CD4-positive, alpha-beta T cell treated with Interferon gamma for 1 hour (primary cell): ENCODE measurements around the gene COPZ1.
"Not testable (repeated sequence)": the region's sequence is repeated elsewhere in the genome, so short reads cannot be mapped to it uniquely, and the experiment has no call there.

Source experiments
- DNase-seq: peaks from one replicate; pipeline ENCODE4 v3.0.0-alpha.2; 2020

Gene COPZ1, protein sequence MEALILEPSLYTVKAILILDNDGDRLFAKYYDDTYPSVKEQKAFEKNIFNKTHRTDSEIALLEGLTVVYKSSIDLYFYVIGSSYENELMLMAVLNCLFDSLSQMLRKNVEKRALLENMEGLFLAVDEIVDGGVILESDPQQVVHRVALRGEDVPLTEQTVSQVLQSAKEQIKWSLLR

DNA sequence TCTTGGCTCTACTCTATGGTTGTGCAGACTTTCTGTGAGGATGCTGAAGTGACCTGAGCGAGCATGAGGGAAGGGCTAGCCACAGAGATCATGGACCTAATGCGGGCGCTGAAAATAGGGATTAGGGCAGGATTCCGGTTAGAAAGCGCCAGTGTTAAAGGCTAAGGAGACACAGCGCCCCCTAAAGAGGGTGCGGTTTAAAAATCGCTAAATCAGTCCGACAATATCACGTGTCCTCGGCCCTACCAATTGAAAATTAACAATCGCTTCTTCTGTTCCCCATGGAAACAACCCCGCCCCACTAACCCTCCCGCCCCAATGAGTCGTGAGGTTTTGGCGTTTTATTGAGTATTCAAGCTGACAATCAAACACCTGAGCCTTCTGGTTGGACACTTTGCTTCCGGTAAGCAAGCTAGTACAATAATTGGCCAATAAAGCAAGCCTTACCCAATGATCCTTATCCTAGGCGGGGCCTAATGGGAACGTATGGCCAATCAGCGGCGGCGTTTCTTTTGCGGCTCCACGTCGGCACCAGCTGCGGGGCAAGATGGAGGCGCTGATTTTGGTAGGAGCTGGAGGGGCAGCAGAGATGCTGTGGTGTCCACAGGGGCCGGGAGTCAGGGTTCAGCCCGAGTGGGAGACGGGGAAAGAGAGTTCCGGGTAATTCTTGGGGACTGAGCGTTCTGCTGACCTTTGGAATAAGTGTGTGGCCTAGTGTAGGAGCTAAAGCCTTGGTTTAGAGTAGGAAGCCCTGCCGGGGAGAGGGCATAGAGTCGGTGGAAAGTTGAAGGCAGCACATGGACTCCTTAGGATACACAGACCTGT lies at the start of gene COPZ1:
Gene COPZ1, plus strand, starts transcription at position 515 of the 825 bp plus-strand sequence. Its CDS starts 33 bp downstream, at position 548.
- peak; percentile 97 for DNase-seq

DNA sequence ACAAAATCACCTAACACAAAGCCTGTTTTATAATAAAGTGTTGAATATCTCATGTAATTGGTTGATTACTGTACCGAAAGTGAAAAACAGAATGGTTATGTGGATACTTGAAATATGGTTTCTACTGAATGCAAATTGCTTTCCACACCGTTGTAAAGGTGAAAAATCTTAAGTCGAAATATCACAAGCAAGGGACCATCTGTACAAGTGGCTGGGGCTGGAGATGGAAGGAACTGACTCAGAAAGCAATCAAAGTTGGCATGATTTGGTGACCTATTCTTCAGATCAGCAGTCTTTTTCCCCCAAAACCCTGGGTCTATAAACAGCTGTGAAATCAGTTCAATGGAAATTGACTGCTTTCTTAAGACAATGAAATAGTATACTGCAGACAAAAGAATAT lies 48.6 kb upstream of the COPZ1 start:
- no peak for DNase-seq

DNA sequence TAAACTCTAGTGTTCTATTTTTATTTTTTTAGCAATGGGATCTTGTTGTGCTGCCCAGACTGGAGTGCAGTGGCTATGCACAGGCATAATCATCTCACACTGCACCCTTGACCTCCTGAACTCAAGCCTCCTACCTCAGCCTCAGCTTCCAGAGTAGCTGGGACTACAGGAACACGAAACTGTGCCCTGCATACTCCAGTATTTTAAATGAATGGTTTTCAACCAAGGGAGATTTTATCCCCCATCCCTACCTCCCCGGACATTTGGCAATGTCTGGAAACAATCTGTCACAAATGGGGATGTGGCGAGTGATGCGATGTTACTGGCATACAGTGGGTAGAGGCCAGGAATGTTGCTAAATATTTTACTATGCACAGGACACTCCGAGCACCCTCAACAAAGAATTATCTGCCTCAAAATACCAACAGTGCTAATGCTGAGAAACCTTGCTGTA lies 47.1 kb upstream of the COPZ1 start:
- no peak for DNase-seq

DNA sequence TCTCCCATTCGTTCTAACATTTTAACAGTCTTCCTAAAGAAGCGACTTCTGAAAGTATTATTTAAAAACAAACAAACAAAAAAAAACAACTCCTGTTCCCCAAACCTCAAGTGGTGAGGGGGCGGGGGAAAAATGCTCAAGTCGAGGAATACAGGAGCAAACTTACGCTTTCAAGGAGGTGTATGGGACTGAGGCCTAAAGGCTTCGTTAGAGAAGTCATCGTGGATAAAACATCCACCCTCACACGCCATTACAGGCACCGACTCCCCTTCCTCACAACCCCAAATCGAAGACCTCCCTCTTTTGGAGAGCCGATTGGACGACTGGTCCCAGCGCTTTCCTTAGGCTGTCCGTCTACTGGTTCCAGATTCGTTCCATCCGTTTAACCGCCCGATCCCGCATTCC lies 45.7 kb upstream of the COPZ1 start:
- DNase-seq, result no peak

DNA sequence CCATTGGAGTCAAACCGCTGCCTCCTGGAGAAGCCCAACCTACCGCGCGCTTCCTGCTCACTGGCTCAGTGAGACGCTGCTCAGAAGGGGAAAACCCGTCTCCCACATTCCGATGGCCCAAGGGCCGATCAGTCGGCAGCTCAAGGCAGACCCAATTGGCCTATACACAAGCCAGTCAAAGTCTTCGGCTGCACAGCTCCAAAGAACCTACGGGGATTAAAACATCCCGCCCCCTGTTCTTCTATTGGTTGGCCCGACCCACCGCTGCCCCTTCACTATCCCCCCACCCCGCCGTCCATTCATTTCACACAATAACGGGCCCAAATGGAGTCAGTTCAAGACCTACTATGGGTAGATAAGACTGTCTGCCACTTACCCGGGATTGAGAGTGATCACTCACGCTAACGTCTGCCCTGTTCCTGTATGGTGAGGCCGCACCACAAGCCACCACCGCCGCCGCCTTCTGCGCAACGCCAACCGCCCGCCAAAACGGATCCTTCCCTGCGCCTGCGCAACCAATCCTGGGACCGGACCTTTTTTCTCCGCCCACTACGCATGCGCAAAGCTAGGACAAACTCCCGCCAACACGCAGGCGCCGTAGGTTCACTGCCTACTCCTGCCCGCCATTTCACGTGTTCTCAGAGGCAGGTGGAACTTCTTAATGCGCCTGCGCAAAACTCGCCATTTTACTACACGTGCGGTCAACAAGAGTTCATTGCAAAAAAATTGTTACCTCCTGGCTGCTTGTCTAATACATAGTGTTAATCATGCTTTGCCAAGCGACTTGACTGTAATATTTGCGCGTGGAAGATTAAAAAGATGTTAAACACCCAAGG lies 45.1 kb upstream of the COPZ1 start, which contains the start of gene CBX5:
Gene CBX5, minus strand, starts transcription at position 491 of the 836 bp plus-strand sequence. CDS start 22,472 bp downstream, outside the sequence.
- DNase-seq, result peak; percentile 99

DNA sequence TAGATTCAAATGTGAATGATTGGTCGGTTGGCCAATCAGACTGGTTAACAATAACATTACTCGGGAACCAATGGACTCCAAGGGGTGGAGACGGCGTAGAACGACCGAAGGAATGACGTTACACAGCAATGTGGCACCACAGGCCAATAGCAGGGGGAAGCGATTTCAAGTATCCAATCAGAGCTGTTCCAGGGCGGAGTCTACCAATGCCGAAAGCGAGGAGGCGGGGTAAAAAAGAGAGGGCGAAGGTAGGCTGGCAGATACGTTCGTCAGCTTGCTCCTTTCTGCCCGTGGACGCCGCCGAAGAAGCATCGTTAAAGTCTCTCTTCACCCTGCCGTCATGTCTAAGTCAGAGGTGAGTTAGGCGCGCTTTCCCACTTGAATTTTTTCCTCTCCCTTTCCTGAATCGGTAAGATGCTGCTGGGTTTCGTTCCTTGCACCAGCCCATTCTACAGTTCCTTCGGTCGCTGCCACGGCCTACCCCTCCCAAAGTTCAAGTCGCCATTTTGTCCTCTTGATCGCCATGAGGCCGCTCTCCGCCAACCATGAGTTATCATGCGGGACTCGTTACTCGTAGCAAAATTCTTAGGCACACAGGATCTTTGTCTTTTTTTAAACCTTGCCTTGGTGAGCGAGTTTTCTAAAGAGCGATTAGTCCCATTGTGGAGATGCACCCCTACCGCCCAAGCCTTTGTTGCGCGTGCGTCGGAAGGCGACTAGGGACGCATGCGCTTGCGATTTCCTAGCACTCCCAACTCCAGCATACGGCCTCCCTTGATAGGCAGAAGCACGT lies 44.3 kb upstream of the COPZ1 start, which contains the start of gene HNRNPA1:
Gene HNRNPA1, plus strand, starts transcription at position 259 of the 793 bp plus-strand sequence. Its CDS starts 82 bp downstream, at position 341.
- peak; percentile 99 for DNase-seq

DNA sequence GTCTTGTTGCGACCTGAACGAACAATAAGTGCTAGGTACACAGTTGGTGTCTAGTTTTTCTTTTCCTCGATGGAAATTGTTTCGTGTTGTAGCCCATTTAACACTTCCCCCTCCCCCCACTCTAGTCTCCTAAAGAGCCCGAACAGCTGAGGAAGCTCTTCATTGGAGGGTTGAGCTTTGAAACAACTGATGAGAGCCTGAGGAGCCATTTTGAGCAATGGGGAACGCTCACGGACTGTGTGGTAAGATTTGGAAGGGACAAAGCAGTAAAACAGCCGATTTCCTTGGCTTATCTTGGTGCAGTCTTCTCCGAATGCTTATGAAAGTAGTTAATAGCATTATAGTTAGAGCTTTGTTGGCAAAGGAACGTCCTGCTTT lies 43.7 kb upstream of the COPZ1 start:
- not testable (repeated sequence) for DNase-seq

DNA sequence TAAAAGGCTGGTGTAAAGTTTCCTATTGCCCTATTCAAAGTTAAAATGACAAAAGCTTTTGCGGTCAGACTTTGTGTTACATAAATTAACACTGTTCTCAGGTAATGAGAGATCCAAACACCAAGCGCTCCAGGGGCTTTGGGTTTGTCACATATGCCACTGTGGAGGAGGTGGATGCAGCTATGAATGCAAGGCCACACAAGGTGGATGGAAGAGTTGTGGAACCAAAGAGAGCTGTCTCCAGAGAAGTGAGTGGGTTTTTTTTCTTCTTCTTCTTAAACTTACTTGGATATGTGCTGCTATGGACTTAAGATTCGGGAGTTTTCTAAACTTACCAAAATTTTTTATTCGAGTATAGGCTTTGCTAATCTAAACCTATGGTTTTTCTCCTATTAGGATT lies 43.2 kb upstream of the COPZ1 start:
- DNase-seq, result not testable (repeated sequence)

DNA sequence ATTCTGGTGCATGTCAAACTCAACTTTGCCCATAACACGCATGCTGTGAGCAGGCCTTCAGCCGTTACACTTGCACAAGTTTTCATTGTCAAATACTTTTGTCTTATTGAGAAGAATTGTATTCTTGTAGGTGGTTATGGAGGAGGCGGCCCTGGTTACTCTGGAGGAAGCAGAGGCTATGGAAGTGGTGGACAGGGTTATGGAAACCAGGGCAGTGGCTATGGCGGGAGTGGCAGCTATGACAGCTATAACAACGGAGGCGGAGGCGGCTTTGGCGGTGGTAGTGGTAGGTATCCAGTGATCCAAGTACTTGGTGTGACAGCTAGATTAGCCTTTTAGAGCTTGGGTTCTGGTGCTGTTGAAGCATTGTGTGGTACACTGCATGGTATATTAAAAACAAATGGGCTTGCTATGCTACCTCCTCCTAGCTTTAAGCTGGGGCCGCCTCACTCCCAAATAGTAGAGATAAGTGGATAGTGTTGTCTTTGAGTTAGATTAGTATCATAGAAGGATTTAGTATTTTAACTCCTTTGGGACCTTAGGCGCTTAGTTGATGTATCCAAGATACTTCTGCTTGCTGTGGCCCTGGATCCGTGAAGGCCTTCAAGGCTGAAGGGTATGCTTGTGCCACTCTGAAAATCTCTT lies 41.9 kb upstream of the COPZ1 start:
- DNase-seq, result no peak

DNA sequence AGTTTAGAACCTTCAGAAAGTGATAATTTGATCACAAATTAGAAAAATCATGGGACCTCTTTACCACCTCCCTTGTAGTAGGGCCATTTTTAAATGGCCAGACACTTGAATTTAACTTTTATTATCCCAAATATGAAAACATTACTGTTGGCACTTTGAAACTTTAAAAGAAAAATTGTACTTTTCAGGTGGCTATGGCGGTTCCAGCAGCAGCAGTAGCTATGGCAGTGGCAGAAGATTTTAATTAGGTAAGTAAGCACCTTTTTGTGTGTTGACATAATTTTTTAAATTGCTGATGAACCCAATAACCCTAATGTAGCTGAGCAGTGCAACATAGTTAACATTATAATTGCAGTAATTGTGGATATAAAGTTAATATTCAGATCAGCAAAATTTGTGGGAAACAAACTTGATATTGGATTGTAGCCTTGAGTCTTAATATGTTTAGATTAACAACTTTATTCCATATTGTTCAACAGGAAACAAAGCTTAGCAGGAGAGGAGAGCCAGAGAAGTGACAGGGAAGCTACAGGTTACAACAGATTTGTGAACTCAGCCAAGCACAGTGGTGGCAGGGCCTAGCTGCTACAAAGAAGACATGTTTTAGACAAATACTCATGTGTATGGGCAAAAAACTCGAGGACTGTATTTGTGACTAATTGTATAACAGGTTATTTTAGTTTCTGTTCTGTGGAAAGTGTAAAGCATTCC lies 40.7 kb upstream of the COPZ1 start:
- not testable (repeated sequence) for DNase-seq

DNA sequence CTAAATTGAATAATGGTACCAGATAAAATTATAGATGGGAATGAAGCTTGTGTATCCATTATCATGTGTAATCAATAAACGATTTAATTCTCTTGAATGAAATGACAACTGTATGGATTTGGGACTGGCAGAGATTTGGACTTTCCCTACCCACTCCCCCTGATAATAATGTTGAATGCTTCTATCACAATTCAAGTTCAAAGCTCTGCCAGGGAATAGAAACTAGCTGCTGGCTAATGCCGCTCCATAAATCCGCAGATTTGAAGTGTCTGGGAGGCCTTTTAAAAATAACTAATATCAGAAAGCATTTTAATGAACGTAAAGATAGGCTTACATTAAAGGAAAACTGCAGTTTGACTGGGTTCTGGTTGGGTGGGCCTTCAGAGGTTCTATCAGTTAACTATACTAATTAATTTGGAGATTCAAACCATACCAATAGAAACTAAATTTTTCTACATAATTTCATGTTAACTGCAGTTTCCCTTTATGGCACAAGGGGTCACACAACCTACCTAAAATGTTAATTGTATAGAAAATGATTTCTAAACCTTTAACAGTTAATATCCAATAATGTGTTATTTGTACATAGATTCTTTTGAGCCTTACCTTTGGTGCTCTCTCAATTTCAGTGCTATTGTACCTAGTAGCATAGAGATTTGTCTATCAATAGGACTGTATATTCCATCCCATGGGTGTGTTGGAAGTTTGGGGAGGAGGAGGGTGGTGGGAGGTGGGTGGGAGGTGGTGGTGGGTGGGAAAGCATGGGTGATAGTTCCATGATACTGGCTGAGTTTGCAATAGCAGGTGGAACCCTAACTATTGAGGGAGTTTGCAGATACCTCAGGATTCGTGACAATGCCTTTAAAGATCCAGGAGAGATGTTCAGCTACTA lies 39.5 kb upstream of the COPZ1 start:
- no peak for DNase-seq

DNA sequence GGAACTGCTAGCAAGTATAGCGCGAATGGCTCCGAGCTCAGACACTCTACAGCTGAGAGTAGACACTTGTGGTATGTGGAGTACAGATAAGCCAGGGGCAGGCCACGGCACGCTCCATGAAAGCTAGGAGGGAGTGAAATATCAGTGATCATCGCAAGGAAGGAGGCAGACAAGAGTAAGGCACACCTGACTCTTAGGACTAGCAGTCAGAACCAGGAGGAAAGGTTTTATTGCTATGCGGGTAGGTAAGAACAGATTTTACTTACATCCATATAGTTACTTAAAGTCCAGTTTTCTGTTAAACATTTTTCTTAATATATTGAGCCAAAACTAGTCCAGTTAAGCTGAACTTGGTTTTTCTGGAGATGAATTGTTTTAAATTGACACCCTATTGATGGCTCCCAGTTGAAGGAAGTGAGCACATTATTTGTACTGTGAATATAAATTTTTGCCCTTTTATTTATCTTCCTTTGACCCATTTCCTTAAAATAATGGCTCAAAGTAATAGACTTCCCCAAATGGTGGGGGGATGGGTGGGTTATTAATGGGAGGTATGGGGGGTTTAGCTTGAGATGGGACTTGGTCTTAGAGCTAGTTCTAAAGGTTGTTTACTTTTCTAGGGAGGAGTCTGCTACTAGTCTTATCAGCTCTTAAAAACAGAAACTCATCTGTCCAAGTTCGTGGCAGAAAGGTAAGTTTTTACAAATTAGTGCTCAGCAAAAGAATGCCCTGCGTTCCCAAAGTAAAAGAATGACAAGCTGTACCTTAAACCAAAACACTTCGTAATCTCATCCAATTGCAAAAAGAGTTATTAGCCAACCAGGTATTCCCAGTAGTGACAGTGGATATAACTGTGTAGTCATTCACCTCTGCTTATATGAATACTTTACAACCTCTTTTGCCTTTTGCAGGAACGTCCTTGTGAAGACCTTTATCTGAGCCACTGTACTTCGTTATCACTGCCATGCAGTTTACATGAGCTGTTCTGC lies 38.6 kb upstream of the COPZ1 start:
- DNase-seq, result no peak

DNA sequence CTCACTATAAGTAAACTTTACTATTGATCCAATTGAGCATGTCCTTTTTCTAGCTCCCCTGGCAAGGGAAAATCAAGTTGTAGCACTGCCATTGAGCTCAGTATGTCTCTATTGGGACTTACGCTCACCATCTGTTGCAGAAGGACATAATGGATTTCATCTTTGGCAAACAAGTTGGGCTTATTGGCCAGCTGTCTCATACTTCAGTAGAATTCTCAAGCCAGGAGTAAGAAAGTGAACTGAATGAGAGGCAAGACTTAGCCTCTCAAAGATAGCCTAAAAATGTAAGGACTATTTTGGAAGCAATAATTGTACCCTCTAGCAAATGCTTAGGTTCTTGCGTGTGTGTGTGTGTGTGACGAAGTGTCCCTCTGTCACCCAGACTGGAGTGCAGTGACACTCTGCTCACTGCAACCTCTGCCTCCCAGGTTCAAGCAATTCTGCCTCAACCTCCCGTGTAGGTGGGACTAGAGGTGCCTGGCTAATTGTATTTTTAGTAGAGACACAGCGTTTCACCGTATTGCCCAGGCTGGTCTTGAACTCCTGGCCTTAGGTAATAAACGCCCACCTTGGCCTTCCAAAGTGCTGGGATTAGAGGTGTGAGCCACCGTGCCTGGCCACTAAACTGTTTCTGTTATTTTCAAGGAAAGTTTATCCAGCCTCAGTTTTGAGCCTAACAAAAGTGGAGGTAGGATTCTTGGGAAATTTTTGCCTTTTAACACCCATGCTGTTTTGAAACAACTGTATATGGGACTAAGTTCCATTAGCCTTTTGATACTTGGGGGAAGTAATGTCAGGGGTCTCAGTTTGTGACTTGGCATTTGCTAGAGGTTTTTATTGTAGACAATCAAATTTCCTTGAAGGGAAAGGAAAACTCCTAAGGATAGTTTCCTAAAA lies 37.4 kb upstream of the COPZ1 start:
- DNase-seq, result no peak

DNA sequence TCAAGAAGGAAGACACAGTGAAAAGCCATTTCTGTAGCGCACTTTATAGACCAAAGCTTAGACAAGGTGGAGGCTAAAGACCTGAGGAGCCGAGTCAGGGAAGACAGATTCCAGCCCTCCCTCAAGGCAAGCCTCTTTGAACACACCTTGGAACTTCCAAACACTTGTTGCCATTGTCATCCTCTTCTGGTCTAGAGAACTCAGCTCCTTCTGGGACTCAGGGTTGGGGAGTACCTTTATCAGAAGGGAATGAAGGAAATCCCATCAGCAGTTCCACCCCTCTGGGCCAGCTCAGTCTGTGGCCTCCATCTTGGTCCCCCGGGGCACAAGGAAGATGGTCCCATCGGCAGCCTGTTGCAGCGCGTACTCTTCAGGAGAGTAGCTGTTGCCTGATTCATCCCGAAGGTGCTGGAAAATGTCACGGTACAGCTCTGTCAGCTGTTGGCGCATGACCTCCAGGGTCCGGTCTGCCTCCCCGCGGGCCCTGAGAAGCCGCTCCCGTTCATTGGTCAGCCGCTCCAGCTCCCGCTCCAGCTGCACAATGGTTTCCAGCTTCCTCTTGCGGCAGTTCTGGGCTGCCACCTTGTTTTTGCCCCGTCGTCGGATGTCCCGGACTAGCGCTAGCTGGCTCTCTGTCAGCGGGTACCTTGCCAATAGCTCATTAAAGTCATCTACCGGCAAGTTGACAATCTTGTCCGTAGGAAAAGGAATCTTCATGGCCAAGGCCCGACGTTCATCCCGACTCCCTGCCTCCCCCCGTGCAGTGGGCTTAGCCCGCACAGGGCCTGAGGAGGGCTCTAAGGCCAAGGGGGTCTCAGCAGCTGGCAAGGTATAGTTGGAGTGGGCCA lies 32.6 kb upstream of the COPZ1 start:
- no peak for DNase-seq

DNA sequence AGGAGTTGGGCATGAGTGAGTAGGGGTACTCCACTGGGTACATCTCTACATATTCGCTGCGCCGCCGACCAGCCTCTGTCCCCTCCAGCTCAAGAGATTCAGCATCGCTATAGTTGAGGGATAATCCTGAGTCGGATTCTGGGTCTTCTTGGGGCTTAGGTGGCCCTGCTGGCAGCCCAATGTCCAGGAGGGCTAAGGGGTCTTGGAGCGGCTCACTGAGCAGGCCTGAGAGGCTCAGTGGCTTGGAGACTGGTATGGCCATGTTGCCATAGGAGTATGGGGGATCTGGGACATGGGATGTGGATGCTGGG lies 32.0 kb upstream of the COPZ1 start:
- DNase-seq, result no peak

DNA sequence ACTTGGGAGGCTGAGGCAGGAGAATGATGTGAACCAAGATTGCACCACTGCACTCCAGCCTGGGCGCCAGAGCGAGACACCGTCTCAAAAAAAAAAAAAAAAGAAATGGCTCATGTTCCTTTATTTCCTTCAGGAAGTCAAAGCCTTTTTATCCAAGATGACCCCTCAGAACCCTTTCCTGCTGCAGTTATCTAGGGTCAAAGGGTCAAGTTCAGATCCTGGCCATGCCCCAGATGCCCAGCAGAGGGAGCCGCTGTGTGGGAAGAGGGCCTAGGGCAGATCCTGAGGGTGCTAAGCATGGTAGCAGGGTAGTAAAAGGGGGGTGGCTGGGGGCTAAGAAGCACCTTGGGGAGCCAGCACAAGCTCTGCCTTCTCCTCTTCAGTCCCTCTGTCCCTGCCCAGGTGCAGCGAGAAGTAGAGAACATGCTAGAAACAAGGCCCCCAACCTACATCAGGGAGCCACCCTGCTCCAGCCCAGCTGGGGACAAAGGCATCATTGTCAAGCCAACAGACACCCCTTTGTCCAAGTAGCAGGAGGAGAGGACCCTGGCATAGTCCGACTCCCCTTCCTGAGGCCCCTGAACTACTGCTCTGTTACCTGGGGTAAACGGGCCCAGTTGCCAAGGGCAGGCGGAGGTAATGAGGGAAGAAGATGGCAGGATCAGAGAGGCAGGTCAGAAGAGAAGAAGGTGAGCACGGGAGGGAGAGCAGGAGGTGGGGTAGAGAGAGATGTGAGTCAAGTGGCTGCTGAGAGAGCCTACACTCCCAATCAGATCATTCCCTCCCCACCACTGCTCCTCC lies 30.6 kb upstream of the COPZ1 start:
- DNase-seq, result peak; percentile 50
